NCI-H2171 treated with DMSO at 0.1 percent for 48 hours (cell line): ENCODE measurements around the gene BCL2L12.
"Not testable (repeated sequence)": the region's sequence is repeated elsewhere in the genome, so short reads cannot be mapped to it uniquely, and the experiment has no call there.

Experiments used
- DNase-seq: peaks from one replicate; lab custom pipeline; 2025; lab: John Stamatoyannopoulos, UW

BCL2L12 gene

DNA sequence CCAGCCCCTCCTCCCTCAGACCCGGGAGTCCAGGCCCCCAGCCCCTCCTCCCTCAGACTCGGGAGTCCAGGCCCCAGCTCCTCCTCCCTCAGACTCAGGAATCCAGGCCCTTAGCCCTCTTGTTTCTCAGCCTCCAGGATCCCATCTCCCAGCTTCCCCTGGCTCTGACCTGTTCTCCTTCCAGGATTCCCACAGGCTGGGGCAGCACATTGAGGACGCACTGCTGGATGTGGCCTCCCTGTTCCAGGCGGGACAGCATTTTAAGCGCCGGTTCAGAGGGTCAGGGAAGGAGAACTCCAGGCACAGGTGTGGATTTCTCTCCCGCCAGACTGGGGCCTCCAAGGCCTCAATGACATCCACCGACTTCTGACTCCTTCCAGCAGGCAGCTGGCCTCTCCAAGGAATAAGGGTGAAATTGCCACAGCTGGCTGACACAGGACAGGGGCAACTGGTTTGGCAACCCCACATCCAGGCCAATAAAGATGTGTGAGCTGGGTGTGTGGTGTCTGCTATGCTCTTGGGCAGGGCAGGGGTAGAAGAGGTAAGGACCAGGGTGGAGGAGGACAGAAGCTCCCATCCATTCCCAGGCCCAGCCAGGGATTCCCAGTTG lies 47.6 kb downstream of the BCL2L12 start:
- DNase-seq, result no peak

DNA sequence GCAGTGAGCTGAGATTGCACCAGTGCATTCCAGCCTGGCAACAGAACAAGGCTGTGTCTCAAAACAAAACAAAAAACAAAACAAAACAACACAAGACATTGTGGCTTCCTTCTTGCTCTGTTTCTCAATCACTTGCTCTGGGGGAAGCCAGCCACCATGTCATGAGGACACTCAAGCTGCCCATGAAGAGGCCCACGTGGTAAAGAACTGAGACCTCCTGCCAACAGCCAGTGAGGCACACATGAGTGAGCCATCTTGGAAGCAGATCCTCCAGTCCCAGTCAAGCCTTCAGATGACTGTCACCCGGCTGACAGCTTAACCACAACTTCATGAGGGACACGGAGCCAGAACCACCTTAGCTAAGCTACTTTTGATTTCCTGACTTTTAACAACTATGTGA lies 50.4 kb downstream of the BCL2L12 start:
- no peak for DNase-seq

DNA sequence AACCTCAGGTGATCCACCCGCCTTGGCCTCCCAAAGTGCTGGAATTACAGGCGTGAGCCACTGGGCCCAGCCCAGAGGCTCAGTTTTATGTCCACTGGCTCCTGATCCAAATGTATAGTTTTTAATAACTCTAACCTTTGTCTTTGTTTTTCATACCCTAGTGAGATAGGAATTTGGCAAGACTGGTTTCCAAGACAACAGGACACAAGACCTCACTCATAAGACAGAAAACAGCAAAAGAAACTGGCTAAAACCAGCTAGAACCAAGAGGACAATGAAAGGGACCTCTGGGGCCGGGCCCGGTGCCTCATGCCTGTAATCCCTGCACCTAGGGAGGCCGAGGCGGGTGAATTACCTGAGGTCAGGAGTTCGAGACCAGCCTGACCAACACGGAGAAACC lies 52.8 kb downstream of the BCL2L12 start:
- no peak for DNase-seq

DNA sequence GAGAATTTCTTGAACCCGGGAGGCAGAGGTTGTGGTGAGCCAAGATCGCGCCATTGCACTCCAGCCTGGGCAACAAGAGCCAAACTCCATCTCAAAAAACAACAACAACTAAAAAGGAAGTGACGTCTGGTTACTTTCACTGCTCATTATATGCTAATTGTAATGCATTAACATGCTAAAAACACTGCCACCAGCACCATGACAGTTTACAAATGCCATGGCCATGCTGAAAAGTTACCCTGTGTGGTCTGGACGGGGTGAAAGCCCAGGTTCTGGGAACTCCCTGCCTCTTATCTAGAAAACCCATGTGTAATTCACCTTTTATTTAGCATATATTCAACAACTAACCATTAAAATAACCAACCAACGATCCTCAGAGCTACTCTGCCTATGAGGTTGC lies 53.3 kb downstream of the BCL2L12 start:
- DNase-seq, result no peak

DNA sequence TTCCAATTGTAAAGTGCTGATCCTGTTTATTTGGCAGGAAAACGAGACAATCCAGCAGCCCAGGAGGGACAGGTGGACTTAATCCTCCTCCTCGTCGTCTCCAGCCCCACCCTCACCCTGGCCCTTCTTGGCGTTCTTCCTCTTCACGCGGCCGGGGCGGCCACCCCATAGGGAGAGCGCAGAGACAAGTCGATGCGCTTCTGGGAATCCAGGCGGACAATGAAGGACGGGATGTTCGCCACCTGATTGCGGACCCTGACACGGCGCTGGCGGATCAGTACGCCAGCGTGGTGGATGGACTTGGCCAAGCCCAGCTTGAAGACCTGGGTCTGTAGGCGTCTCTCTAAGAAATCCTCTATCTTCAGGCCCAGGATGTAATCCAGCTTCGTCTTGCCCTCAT lies 53.7 kb downstream of the BCL2L12 start:
- DNase-seq, result not testable (repeated sequence)
